Measurements from ENCODE around the gene SREBF1. TPM values are rescaled to one million over a fixed set of nuclear protein-coding genes. Genes with fewer than 3 reads are reported as not detected.

SREBF1 gene
- polyA plus RNA-seq, 1 experiment: 13.6 TPM

DNA sequence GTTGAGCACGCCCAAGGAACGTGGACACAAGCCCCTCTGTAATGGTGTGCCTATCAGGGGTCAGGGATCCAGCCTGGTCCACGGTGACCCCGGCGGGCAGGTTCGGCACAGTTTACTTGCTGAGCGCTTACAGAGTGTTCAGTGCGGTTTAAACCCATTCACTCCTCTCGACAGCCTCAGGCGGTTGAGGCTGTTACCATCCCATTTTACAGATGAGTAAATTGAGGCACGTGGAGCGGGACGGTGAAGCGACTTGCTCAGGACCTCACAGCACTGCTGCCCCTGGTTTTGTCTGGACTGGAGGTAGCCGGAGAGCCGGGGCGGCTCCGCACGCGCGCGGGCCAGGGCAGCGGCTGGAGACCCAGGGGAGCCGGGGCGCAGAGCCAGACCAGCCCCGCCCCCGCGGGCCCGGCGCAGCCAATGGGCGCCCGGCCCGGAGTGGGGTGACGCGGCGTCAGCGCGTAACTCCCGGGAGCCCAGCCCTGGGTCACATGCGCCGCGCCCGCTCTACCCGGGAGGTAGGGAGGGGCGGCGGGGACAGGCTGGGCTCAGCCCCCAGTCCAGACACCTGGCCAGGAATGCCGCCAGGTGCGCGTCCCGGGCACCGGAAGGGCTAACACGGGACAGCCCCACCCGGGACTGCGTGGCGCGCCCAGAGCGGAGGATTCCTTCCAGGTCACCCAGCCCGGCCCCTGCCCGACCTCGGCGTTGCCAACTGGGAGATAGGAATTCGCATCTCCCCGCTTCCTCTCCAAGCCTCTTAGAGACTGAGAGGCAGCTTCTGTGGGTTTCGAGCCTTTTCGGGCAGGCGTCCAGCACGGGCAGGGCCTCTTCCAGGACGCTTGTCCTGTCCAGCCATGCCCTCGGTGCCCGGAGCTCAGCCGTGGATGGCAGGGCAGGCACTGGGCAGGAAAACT is 3.3 kb upstream of the SREBF1 start:
- CTCF ChIA-PET: interaction anchor here (0.6 to 1.6 kb wide), 2 partner anchors 19 to 79 kb away, joined by 3 read pairs; no protein-coding TSS in a partner anchor
- no peak for TF ChIP-seq CTCF (IDR thresholded peaks at IDR 0.05; ENCODE audit: low read depth, low read length)
- no peaks in the 10 kb centered on the region for H3K27me3 ChIP-seq (ENCODE audit: control insufficient read depth, insufficient read depth, low read length)
- H3K27ac ChIP-seq (ENCODE audit: low read depth, low read length): peak overlapping the region; percentile 96
- peak overlapping the region; percentile 58 for H3K4me3 ChIP-seq (ENCODE audit: low read depth, low read length)
- POLR2A ChIA-PET: no interaction called here
- H3K9me3 ChIP-seq (ENCODE audit: control insufficient read depth, insufficient read depth, low read length): no peaks in the 10 kb centered on the region; the same call in 1 of the 2 replicates
- DNase-seq (ENCODE audit: low read depth, low spot score): peak; percentile 36

GRCh38 chr17:17837966-17838962 is 1.5 kb upstream of the SREBF1 start:
- DNase-seq (ENCODE audit: low read depth, low spot score): no peak
- no peaks in the 10 kb centered on the region; the same call in 1 of the 2 replicates for H3K9me3 ChIP-seq (ENCODE audit: control insufficient read depth, insufficient read depth, low read length)
- TF ChIP-seq CTCF (IDR thresholded peaks at IDR 0.05; ENCODE audit: low read depth, low read length): no peak
- no peaks in the 10 kb centered on the region for H3K27me3 ChIP-seq (ENCODE audit: control insufficient read depth, insufficient read depth, low read length)
- CTCF ChIA-PET: interaction anchor here (0.7 kb wide), 1 partner anchor 483 kb away, joined by 3 read pairs; no protein-coding TSS in a partner anchor
- H3K4me3 ChIP-seq (ENCODE audit: low read depth, low read length): no peak overlapping the region
- POLR2A ChIA-PET: no interaction called here
- peak overlapping the region; percentile 91 for H3K27ac ChIP-seq (ENCODE audit: low read depth, low read length)

DNA sequence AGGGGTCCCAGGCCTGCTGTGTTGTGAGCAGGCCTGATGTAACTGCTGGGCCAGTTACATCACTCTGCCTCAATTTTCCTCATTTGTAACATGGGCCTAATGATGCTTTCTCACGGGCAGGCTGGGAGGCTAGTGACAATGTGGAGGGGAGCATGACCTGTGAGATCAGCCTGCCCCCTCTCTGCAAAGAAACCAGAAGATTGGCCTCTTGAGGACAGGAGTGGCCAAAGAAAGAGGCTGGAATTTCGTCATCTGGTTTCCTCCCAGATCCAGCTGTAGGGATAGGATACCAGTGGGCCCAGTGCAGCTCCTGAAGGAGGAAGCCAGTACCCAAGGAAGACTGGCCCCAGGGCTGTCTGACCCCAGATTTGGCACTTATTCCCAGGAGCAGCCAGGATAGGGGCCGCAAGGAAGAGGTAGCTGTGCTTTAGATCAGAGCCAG is 615 bp upstream of the SREBF1 start:
- POLR2A ChIA-PET: interaction anchor here (1.6 kb wide), 2 partner anchors 10 to 16 kb away, joined by 5 to 9 read pairs; no protein-coding TSS in a partner anchor
- TF ChIP-seq CTCF (IDR thresholded peaks at IDR 0.05; ENCODE audit: low read depth, low read length): no peak

DNA sequence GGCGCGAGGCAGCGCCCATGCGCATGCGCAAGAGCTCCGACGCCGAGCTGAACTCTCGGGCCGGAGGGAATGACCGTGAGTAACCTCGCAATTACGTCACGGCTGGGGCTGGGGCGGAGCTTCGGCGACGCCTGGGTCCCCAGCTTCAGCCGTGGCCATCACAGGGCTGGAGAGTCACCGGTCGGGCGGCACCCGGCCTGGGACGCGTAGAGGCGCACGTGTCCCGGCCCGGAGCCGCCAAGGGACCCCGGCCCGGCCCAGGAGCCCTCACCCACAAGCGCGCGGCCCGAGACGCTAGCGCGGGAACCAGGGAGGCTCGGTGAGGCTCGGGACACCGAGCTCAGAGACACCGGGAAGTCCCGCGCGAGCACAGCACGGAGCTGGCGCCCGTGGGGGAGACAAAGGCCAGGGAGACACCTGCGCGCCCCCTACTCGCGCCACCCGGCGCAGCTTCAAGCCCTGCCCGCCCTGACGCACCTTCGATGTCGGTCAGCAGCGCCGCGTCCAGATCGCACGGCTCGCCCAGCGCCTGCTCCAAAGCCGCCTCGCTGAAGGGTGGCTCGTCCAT is 452 bp downstream of the SREBF1 start:
- Histone ChIP-seq H3K4me3 (ENCODE audit: low read depth, low read length) (peak overlapping the region; percentile 92), H3K27me3 (ENCODE audit: control insufficient read depth, insufficient read depth, low read length) (no peaks in the 10 kb centered on the region), H3K9me3 (ENCODE audit: control insufficient read depth, insufficient read depth, low read length) (no peaks in the 10 kb centered on the region; the same call in 1 of the 2 replicates), H3K27ac (ENCODE audit: low read depth, low read length) (peak overlapping the region; percentile 88)
- ChIA-PET CTCF (interaction anchor here (0.7 to 1.3 kb wide), 3 partner anchors 23 to 83 kb away, joined by 3 to 5 read pairs (median 3); no protein-coding TSS in a partner anchor), POLR2A (interaction anchor here (0.6 to 1.8 kb wide), 12 partner anchors 9 to 1533 kb away, joined by 3 to 9 read pairs (median 5); partner anchors contain the start of genes DRC3, TOM1L2 and UBB)
- TF ChIP-seq CTCF (IDR thresholded peaks at IDR 0.05; ENCODE audit: low read depth, low read length): no peak
- peak; percentile 78 for DNase-seq (ENCODE audit: low read depth, low spot score)

More for the DNA sequence above, 615 bp upstream of the SREBF1 start:
- no peak for DNase-seq (ENCODE audit: low read depth, low spot score)
- CTCF ChIA-PET: no interaction called here
- no peaks in the 10 kb centered on the region; the same call in 1 of the 2 replicates for H3K9me3 ChIP-seq (ENCODE audit: control insufficient read depth, insufficient read depth, low read length)
- no peak overlapping the region for H3K4me3 ChIP-seq (ENCODE audit: low read depth, low read length)
- H3K27ac ChIP-seq (ENCODE audit: low read depth, low read length): peak overlapping the region; percentile 91
- H3K27me3 ChIP-seq (ENCODE audit: control insufficient read depth, insufficient read depth, low read length): no peaks in the 10 kb centered on the region

All from AG04450 (cell line).